ENCODE measurements around the gene ALAS1. TPM values are rescaled to one million over a fixed set of nuclear protein-coding genes. Genes with fewer than 3 reads are reported as not detected.
"Not testable (repeated sequence)": the region's sequence is repeated elsewhere in the genome, so short reads cannot be mapped to it uniquely, and the experiment has no call there.

Gene ALAS1
- total and polyA plus RNA-seq, 10 donors = 13.0 to 40.8 (median 32.8) TPM

DNA sequence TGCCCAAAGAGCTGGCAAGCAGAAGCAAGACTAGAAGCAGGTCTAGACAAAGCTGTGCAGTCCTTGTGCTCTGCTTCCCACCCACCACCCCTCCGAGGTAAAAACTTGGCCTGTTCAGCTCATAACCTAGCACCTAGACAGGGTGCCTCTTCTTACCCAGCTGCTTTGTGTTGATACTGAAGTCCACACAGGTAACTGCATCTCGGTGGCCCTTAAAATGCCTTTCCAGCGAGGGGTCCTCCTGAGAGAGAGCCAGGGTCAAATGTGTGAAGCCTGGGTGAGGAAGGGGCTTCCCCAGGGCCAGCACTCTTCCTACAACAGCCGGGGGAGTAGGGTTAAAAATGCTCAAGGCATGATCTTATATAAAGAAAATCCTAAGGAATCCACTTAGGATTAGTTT is 47.1 kb upstream of the ALAS1 start:
- intact Hi-C loops (cut with DNase I; ENCODE audit: low total_unique reads) = no loop called here
- 86 to 98% (median 91%) methylated on average over 4 of the region's 4 CpGs for WGBS, 5 donors
- Histone ChIP-seq H3K27me3 (replicated peaks in 1 of 7) (no peaks in the 10 kb centered on the region), H3K4me1 (peaks cover 6 to 27% (median 18%) of the 10 kb centered on the region in 6 donors), H3K36me3 (peaks cover 0 to 41% (median 0%) of the 10 kb centered on the region in 6 donors), H3K4me3 (no peak overlapping the region), H3K27ac (no peak overlapping the region), H3K9me3 (no peaks in the 10 kb centered on the region)
- TF ChIP-seq, protein P1, sequence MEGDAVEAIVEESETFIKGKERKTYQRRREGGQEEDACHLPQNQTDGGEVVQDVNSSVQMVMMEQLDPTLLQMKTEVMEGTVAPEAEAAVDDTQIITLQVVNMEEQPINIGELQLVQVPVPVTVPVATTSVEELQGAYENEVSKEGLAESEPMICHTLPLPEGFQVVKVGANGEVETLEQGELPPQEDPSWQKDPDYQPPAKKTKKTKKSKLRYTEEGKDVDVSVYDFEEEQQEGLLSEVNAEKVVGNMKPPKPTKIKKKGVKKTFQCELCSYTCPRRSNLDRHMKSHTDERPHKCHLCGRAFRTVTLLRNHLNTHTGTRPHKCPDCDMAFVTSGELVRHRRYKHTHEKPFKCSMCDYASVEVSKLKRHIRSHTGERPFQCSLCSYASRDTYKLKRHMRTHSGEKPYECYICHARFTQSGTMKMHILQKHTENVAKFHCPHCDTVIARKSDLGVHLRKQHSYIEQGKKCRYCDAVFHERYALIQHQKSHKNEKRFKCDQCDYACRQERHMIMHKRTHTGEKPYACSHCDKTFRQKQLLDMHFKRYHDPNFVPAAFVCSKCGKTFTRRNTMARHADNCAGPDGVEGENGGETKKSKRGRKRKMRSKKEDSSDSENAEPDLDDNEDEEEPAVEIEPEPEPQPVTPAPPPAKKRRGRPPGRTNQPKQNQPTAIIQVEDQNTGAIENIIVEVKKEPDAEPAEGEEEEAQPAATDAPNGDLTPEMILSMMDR (IDR thresholded peaks at IDR 0.05 in 8 of 11, conservative IDR thresholded peaks at IDR 0.05 in 3 of 11) = no peak
- TF ChIP-seq POLR2AphosphoS5 (IDR thresholded peaks at IDR 0.05) (no peak), POLR2A (IDR thresholded peaks at IDR 0.05) (no peak)
- DNase-seq = peak; percentile 32

DNA sequence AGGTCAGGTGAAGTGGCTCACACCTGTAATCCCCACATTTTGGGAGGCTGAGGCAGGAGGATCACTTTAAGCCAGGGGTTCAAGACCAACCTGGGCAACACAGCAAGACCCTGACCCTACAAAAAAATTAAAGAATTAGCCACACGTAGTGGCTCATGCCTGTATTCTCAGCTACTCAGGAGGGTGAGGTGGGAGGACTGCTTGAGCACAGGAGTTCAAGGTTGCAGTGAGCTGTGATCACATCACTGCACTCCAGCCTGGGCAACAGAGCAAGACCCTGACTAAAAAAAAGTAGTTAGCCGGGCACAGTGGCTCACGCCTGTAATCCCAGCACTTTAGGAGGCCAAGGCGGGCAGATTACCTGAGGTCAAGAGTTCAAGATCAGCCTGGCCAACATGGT is 46.0 kb upstream of the ALAS1 start:
- H3K9me3 ChIP-seq; H3K27me3 ChIP-seq (replicated peaks in 1 of 7); intact Hi-C loops (cut with DNase I; ENCODE audit: low total_unique reads); H3K27ac ChIP-seq; H3K4me3 ChIP-seq: not testable (repeated sequence)
- Histone ChIP-seq H3K36me3 (peaks cover 0 to 30% (median 0%) of the 10 kb centered on the region in 6 donors), H3K4me1 (peaks cover 6 to 27% (median 18%) of the 10 kb centered on the region in 6 donors)
- peak; percentile 24 for DNase-seq
- WGBS, 5 donors = 92 to 96% (median 94%) methylated on average over 4 of the region's 4 CpGs

DNA sequence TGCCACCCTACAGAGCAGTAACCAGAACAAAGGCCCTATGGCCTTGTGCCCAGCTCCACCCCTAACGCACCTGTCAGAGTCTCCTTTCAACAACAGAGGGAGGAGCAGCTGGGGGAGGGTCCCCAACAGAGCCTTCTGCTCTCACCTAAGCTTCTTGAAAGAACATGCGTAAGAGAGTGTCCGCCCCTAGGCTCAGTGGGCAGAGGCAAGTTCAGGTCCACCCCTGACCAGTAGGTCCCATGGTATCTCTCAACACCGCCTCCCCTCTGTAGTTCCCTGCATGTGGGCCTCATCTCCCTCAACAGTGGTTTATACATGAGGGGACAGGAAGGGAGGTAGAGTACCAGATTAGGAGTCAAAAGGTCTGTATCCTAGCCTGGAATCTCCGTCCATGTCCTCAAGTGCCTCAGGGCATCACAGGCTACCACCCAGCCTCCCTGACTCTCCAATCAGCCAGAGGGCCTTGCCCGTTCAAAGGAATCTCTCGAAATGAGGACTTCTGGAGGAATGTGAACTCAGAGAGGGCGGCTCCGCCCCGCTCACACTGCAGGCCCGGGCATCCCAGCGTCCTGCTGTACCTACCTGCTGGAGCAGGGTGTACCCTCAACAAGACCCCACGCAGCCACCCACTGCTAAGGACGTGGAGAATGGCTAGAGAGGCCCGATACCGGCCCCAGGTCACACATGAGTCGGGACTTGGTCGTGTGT is 44.4 kb upstream of the ALAS1 start:
- intact Hi-C loops (cut with DNase I; ENCODE audit: low total_unique reads) = no loop called here
- TF ChIP-seq POLR2AphosphoS5 (IDR thresholded peaks at IDR 0.05) (no peak), POLR2A (IDR thresholded peaks at IDR 0.05) (no peak)
- TF ChIP-seq, protein P1 (IDR thresholded peaks at IDR 0.05 in 8 of 11, conservative IDR thresholded peaks at IDR 0.05 in 3 of 11) = no peak
- Histone ChIP-seq H3K36me3 (peaks cover 0 to 17% (median 0%) of the 10 kb centered on the region in 6 donors), H3K4me1 (peaks cover 6 to 27% (median 18%) of the 10 kb centered on the region in 6 donors), H3K27me3 (replicated peaks in 1 of 7) (no peaks in the 10 kb centered on the region), H3K4me3 (peak overlapping the region; percentile 60 to 83 (median 66)), H3K9me3 (no peaks in the 10 kb centered on the region), H3K27ac (peak overlapping the region in 6 of 8 donors; percentile 90 to 96 (median 92))
- 18 to 39% (median 26%) methylated on average over 6 to 18 of the region's 18 CpGs for WGBS, 5 donors
- DNase-seq = peak; percentile 84

DNA sequence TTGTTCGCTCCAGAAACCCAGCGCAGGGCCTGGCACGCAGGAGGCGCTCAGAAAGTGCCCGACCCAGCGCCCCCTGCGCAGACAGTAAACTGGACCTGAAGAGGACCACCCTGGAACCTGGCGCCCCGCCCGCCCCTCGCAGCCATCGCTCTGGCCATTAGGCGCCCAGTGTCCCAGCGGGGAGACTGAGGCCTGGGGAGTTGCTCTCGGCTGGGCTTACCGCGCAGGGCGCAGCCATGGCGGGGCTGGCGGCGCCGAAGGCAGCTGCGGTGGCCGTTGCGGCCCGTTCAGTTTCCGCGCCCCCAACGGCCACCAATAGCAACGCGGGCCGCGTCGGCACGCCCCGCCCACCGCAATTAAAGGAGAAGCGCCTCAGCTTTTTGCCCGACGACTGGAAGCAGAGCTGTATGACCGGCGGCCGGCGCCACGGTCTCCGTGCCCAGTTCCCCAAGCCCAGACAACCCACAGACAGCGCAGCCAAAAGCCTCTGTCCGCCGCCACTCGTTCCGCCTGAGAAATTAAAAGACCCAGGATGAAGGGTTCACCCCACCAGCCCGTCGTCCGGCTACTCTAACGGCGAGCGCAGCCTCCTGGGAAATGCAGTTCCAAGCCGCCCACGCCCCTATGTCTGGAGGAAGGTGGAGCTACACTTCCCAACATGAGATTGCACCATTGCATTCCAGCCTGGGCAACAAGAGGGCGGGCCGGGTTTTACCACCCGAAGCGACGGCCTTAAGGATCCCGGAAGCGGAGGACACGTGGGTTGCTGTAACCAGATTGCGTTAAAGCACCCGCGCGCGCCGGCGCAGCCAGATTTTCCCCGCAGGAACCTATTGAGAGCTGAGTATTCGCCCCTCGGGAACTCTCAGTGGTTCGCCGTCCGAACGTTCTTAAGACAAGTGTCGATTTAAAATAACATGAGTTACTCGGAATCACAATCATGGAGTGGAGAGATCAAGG is 43.5 kb upstream of the ALAS1 start, which contains the start of gene POC1A:
POC1A (minus strand) TSS at position 289 of the 960 bp plus-strand sequence; CDS start at position 238, 51 bp downstream.
- H3K9me3 ChIP-seq = no peaks in the 10 kb centered on the region
- H3K36me3 ChIP-seq = peaks cover 0 to 9% (median 0%) of the 10 kb centered on the region in 6 donors
- H3K27me3 ChIP-seq (replicated peaks in 1 of 7) = no peaks in the 10 kb centered on the region
- intact Hi-C loops (cut with DNase I; ENCODE audit: low total_unique reads) = no loop called here
- peaks cover 6 to 27% (median 18%) of the 10 kb centered on the region in 6 donors for H3K4me1 ChIP-seq
- WGBS, 5 donors = 0 to 1% (median 0%) methylated on average over 49 to 83 of the region's 83 CpGs
- DNase-seq = peak; percentile 97
- peak within 1 kb of the TSS; percentile 60 to 83 (median 66) for H3K4me3 ChIP-seq
- H3K27ac ChIP-seq = peak within 1 kb of the TSS; percentile 81 to 96 (median 92)
- no peak for TF ChIP-seq POLR2A (IDR thresholded peaks at IDR 0.05)
- peak; percentile 86 to 87 (median 86) for TF ChIP-seq POLR2AphosphoS5 (IDR thresholded peaks at IDR 0.05)
- TF ChIP-seq, protein P1 (IDR thresholded peaks at IDR 0.05 in 8 of 11, conservative IDR thresholded peaks at IDR 0.05 in 3 of 11) = peak in 8 of 11 experiments; percentile 17 to 48 (median 42)

All from spleen (tissue), 11 donors.